Endothelial cell of umbilical vein (primary cell): ENCODE results near the gene DGAT2. TPM values are rescaled to one million over a fixed set of nuclear protein-coding genes. Genes with fewer than 3 reads are reported as not detected.

Source experiments
- BruUV-seq: library from RNA; stranded (reverse); fragments of 400-500 nt; replicated peaks from 2 replicates; lab custom pipeline; 2021; lab: Mats Ljungman, UMichigan
- CTCF ChIA-PET: fragments of 300-600, 350-600 bp; sonication (Branson Sonifier 250); formaldehyde crosslinking; loops from one replicate; lab custom pipeline; 2021; ENCODE audit warnings: antibody characterized with exemption, inconsistent platforms; lab: Charles Lee
- POLR2A ChIA-PET: fragments of 300-600, 350-600 bp; sonication (Branson Sonifier 250); formaldehyde crosslinking; loops from one replicate; lab custom pipeline; 2021; ENCODE audit warnings: antibody characterized with exemption, inconsistent platforms; lab: Charles Lee
- DNase-seq: peaks from one replicate; pipeline ENCODE4 v3.0.0-alpha.2; 2011; ENCODE audit warnings: low read depth, low spot score
- FAIRE-seq: peaks from 2 replicates; lab custom pipeline; 2011; peaks lifted over from hg19 to GRCh38; lab: Jason Lieb, UNC
- H2AFZ ChIP-seq: 2 replicates; pipeline ENCODE4 v1.6.0; 2012; ENCODE audit warnings: low read depth, low read length, control low read depth, inconsistent platforms
- H3K27ac ChIP-seq: 2 replicates; pipeline ENCODE4 v1.5.1; 2011; ENCODE audit warnings: low read depth, mild to moderate bottlenecking, control low read depth, low read length, moderate library complexity; ENCODE audit not compliant: insufficient read depth
- H3K27me3 ChIP-seq, 2 experiments: 2 replicates each; pipeline versions ENCODE4 v1.6.0 to v1.6.1; 2011; ENCODE audit warnings: low read length in 2 of 2, mixed read lengths in 1 of 2; ENCODE audit not compliant: control insufficient read depth in 2 of 2, insufficient read depth in 2 of 2
- H3K36me3 ChIP-seq, 2 experiments: 2 replicates in 1 of 2; 3 replicates in 1 of 2; pipeline ENCODE4 v1.5.1; 2011; ENCODE audit warnings: low read length in 2 of 2, mild to moderate bottlenecking in 1 of 2, moderate library complexity in 1 of 2; ENCODE audit not compliant: control insufficient read depth in 2 of 2, insufficient read depth in 2 of 2; ENCODE audit errors: extremely low read depth in 1 of 2
- H3K4me1 ChIP-seq: 3 replicates; pipeline ENCODE4 v1.5.1; 2011; ENCODE audit warnings: mild to moderate bottlenecking, low read length; ENCODE audit not compliant: control insufficient read depth, insufficient read depth; ENCODE audit errors: extremely low read depth
- H3K4me2 ChIP-seq: 2 replicates; pipeline ENCODE4 v1.6.1; 2011; ENCODE audit warnings: low read length, control low read depth, mixed read lengths; ENCODE audit not compliant: insufficient read depth
- H3K4me3 ChIP-seq, 3 experiments: fragments of 200-600 bp in 1 of 3; sonication (generic), shearing (Covaris generic) in 1 of 3; replicated peaks in 1 of 3; 2 replicates each; pipeline ENCODE4 v1.5.1; 2011 to 2016; ENCODE audit warnings: control low read depth in 3 of 3, low read length in 3 of 3, mild to moderate bottlenecking in 2 of 3, inconsistent platforms in 1 of 3, low read depth in 1 of 3, moderate library complexity in 1 of 3; ENCODE audit not compliant: insufficient read depth in 1 of 3
- H3K79me2 ChIP-seq: 2 replicates; pipeline ENCODE4 v1.6.0; 2012; ENCODE audit warnings: low read length, inconsistent platforms; ENCODE audit not compliant: control insufficient read depth, insufficient read depth
- H3K9ac ChIP-seq: replicated peaks from 2 replicates; pipeline ENCODE3; 2011; ENCODE audit warnings: low read length, control low read depth; ENCODE audit not compliant: insufficient read depth; ENCODE audit errors: extremely low read depth
- H3K9me1 ChIP-seq: replicated peaks from 3 replicates; pipeline ENCODE4 v1.6.0; 2011; ENCODE audit warnings: mild to moderate bottlenecking, low read length; ENCODE audit not compliant: control insufficient read depth, insufficient read depth; ENCODE audit errors: extremely low read depth
- H3K9me3 ChIP-seq: replicated peaks from 2 replicates; pipeline ENCODE4 v1.5.1; 2012; ENCODE audit warnings: low read length, inconsistent platforms; ENCODE audit not compliant: control insufficient read depth, insufficient read depth
- H4K20me1 ChIP-seq: replicated peaks from 2 replicates; pipeline ENCODE3; 2011; ENCODE audit warnings: mild to moderate bottlenecking, low read length; ENCODE audit not compliant: control insufficient read depth, insufficient read depth; ENCODE audit errors: extremely low read depth
- CTCF ChIP-seq, 2 donors: IDR thresholded peaks; 1 replicate in 1 of 2; 2 replicates in 1 of 2; pipeline ENCODE4 v1.5.1; 2011; ENCODE audit warnings: low read length in 2 of 2, mild to moderate bottlenecking in 2 of 2, moderate library complexity in 2 of 2, control low read depth in 1 of 2, inconsistent platforms in 1 of 2, low read depth in 1 of 2; ENCODE audit not compliant: insufficient read depth in 1 of 2; ENCODE audit errors: extremely low read depth in 1 of 2
- EZH2 ChIP-seq: IDR thresholded peaks from 2 replicates; pipeline ENCODE4 v1.6.1; 2012; ENCODE audit warnings: borderline replicate concordance, low read depth, mild to moderate bottlenecking, moderate library complexity, low read length, inconsistent platforms; ENCODE audit not compliant: severe bottlenecking
- FOS ChIP-seq: IDR thresholded peaks from 2 replicates; pipeline ENCODE4 v1.6.1; 2011; ENCODE audit warnings: mild to moderate bottlenecking, low read length, moderate library complexity, borderline replicate concordance; ENCODE audit not compliant: insufficient read depth
- GATA2 ChIP-seq: IDR thresholded peaks from 2 replicates; pipeline ENCODE4 v1.7.0; 2011; ENCODE audit warnings: low read depth, mild to moderate bottlenecking, moderate library complexity, mixed read lengths, low read length; ENCODE audit not compliant: insufficient read length, insufficient read depth
- JUN ChIP-seq: IDR thresholded peaks from 2 replicates; pipeline ENCODE4 v1.6.1; 2011; ENCODE audit warnings: borderline replicate concordance, low read depth; ENCODE audit not compliant: insufficient read length, insufficient read depth
- MAX ChIP-seq: IDR thresholded peaks from 2 replicates; pipeline ENCODE4 v1.6.1; 2011; ENCODE audit not compliant: insufficient read depth, insufficient read length
- MYC ChIP-seq: IDR thresholded peaks from one replicate; pipeline ENCODE4 v1.6.1; 2011; ENCODE audit warnings: mild to moderate bottlenecking, low read depth, low read length
- POLR2A ChIP-seq: IDR thresholded peaks from 2 replicates; pipeline ENCODE4 v1.6.1; 2012; ENCODE audit warnings: low read depth, mild to moderate bottlenecking, control low read depth, low read length
- POLR2AphosphoS5 ChIP-seq: IDR thresholded peaks from 2 replicates; pipeline ENCODE4 v1.6.1; 2012; ENCODE audit warnings: low read depth, mild to moderate bottlenecking, control low read depth, low read length, moderate library complexity; ENCODE audit not compliant: insufficient read depth
- dilution Hi-C: fragments of 300-500 bp; cut with MboI; formaldehyde crosslinking; loops from one replicate; pipeline ENCODE4 v1.15.0; 2019; ENCODE audit warnings: low sequenced_read_pairs; ENCODE audit not compliant: extremely low pct_ligation_motif_present
- intact Hi-C: fragments of 100-400 bp; cut with micrococcal nuclease; formaldehyde crosslinking; loops from one replicate; pipeline ENCODE4 v1.10.0; 2022
- polyA plus RNA-seq, 4 experiments: library from polyadenylated mRNA; depleted of rRNA in 3 of 4; stranded (reverse) in 3 of 4; unstranded in 1 of 4; fragments of >200 nt; gene quantifications; 2 replicates each; pipeline versions ENCODE4 v1.2.1 to v1.2.3, GENCODE V29; 2011 to 2012; ENCODE audit warnings: missing spikeins in 1 of 4
- total RNA-seq: library from RNA; stranded (reverse); gene quantifications from 2 replicates; pipeline ENCODE4 v1.2.3, GENCODE V29; 2021

The DGAT2 gene
- total and polyA plus RNA-seq, 2 donors (not counting 3 experiments of a cell fraction or from before 2014, with no cell fraction given) = 0.55 to 0.79 TPM

- H4K20me1 ChIP-seq = no peaks in the 10 kb centered on the region
- no peak for FAIRE-seq
- DNase-seq = no peak
- no peak overlapping the region for H3K4me2 ChIP-seq
- no peak overlapping the region for H2AFZ ChIP-seq
- H3K9ac ChIP-seq = no peak overlapping the region
- H3K4me3 ChIP-seq = no peak overlapping the region
- no peaks in the 10 kb centered on the region for H3K9me3 ChIP-seq
- H3K27ac ChIP-seq = no peak overlapping the region
- no TSS peak for BruUV-seq
- ChIA-PET POLR2A (no interaction called here), CTCF (interaction anchor here (0.5 kb wide), 1 partner anchor 525 kb away, joined by 3 read pairs; no protein-coding TSS in a partner anchor)
- intact Hi-C loops = no loop called here
- no peak for TF ChIP-seq MYC
- TF ChIP-seq GATA2 = no peak
- no peak for TF ChIP-seq FOS
- no peak for TF ChIP-seq CTCF (IDR thresholded peaks at IDR 0.05; ENCODE audit: extremely low read depth in 1 of 2, insufficient read depth in 1 of 2, low read depth in 1 of 2, low read length in 2 of 2)
- H3K4me1 ChIP-seq = no peaks in the 10 kb centered on the region
- no peaks in the 10 kb centered on the region for H3K79me2 ChIP-seq
- H3K27me3 ChIP-seq = no peaks in the 10 kb centered on the region
- dilution Hi-C loops = no loop called here
- H3K36me3 ChIP-seq = no peaks in the 10 kb centered on the region
- H3K9me1 ChIP-seq = no peaks in the 10 kb centered on the region
Observed at GRCh38 chr11:75784085-75784478, 15.5 kb downstream of the DGAT2 start.

- H3K4me3 ChIP-seq = no peak overlapping the region
- DNase-seq (no peak), FAIRE-seq (no peak)
- H3K4me1 ChIP-seq = no peaks in the 10 kb centered on the region
- intact Hi-C loops = no loop called here
- dilution Hi-C loops = no loop called here
- H3K9me1 ChIP-seq = no peaks in the 10 kb centered on the region
- H2AFZ ChIP-seq = no peak overlapping the region
- BruUV-seq = no TSS peak
- ChIA-PET POLR2A (no interaction called here), CTCF (interaction anchor here (0.5 kb wide), 1 partner anchor 524 kb away, joined by 3 read pairs; no protein-coding TSS in a partner anchor)
- no peaks in the 10 kb centered on the region for H3K9me3 ChIP-seq
- H3K27ac ChIP-seq = no peak overlapping the region
- H4K20me1 ChIP-seq = no peaks in the 10 kb centered on the region
- no peak overlapping the region for H3K9ac ChIP-seq
- no peaks in the 10 kb centered on the region for H3K27me3 ChIP-seq
- H3K79me2 ChIP-seq = no peaks in the 10 kb centered on the region
- TF ChIP-seq EZH2 (no peak), GATA2 (no peak), POLR2A (no peak), CTCF (IDR thresholded peaks at IDR 0.05; ENCODE audit: extremely low read depth in 1 of 2, insufficient read depth in 1 of 2, low read depth in 1 of 2, low read length in 2 of 2) (no peak), MAX (no peak), POLR2AphosphoS5 (no peak), FOS (no peak), JUN (no peak), MYC (no peak)
- H3K36me3 ChIP-seq = no peaks in the 10 kb centered on the region
- H3K4me2 ChIP-seq = no peak overlapping the region
Observed at GRCh38 chr11:75784506-75784905, 15.9 kb downstream of the DGAT2 start.
